ENCODE measurements around the gene TMEM253.

TMEM253 gene

GRCh38 chr14:21121122-21121521 is 20.3 kb downstream of the TMEM253 start:
- TF ChIP-seq CTCF (IDR thresholded peaks at IDR 0.05; ENCODE audit: control insufficient read depth, insufficient read depth, low read depth, low read length, missing control alignments) = no peak

GRCh38 chr14:21123429-21123828 is 22.6 kb downstream of the TMEM253 start:
- no peak for DNase-seq (ENCODE audit: low read depth)
- no peak overlapping the region for H3K4me3 ChIP-seq (ENCODE audit: control insufficient read depth, low read depth, low read length)
- TF ChIP-seq CTCF (IDR thresholded peaks at IDR 0.05; ENCODE audit: control insufficient read depth, insufficient read depth, low read depth, low read length, missing control alignments) = no peak

More at GRCh38 chr14:21121122-21121521, 20.3 kb downstream of the TMEM253 start:
- no peak overlapping the region for H3K4me3 ChIP-seq (ENCODE audit: control insufficient read depth, low read depth, low read length)
- DNase-seq (ENCODE audit: low read depth) = no peak

- no peak for TF ChIP-seq CTCF (IDR thresholded peaks at IDR 0.05; ENCODE audit: control insufficient read depth, insufficient read depth, low read depth, low read length, missing control alignments)
- DNase-seq (ENCODE audit: low read depth) = no peak
- H3K4me3 ChIP-seq (ENCODE audit: control insufficient read depth, low read depth, low read length) = no peak overlapping the region
Observed at GRCh38 chr14:21133901-21134300, 33.0 kb downstream of the TMEM253 start.

GRCh38 chr14:21136024-21136423 is 35.2 kb downstream of the TMEM253 start:
- no peak for DNase-seq (ENCODE audit: low read depth)
- TF ChIP-seq CTCF (IDR thresholded peaks at IDR 0.05; ENCODE audit: control insufficient read depth, insufficient read depth, low read depth, low read length, missing control alignments) = peak; percentile 64
- no peak overlapping the region for H3K4me3 ChIP-seq (ENCODE audit: control insufficient read depth, low read depth, low read length)

GRCh38 chr14:21142357-21142756 is 41.5 kb downstream of the TMEM253 start:
- H3K4me3 ChIP-seq (ENCODE audit: control insufficient read depth, low read depth, low read length) = no peak overlapping the region
- TF ChIP-seq CTCF (IDR thresholded peaks at IDR 0.05; ENCODE audit: control insufficient read depth, insufficient read depth, low read depth, low read length, missing control alignments) = no peak
- DNase-seq (ENCODE audit: low read depth) = no peak

- TF ChIP-seq CTCF (IDR thresholded peaks at IDR 0.05; ENCODE audit: control insufficient read depth, insufficient read depth, low read depth, low read length, missing control alignments) = no peak
- no peak overlapping the region for H3K4me3 ChIP-seq (ENCODE audit: control insufficient read depth, low read depth, low read length)
- DNase-seq (ENCODE audit: low read depth) = no peak
Observed at GRCh38 chr14:21145437-21145836, 44.6 kb downstream of the TMEM253 start.
